A204.1 (cell line): Measurements from ENCODE around the gene KCNMB4.

ENCODE experiments used
- FAIRE-seq: peaks from 2 replicates; lab custom pipeline; 2012; peaks lifted over from hg19 to GRCh38; lab: Jason Lieb, UNC

Gene KCNMB4

GRCh38 chr12:70443062-70443673 lies 77.1 kb downstream of the KCNMB4 start:
- FAIRE-seq: no peak

GRCh38 chr12:70444903-70445302 lies 78.8 kb downstream of the KCNMB4 start:
- no peak for FAIRE-seq

- FAIRE-seq: no peak
These were observed 82.3 kb downstream of the KCNMB4 start for GRCh38 chr12:70448371-70448770.

GRCh38 chr12:70449074-70449752 lies 83.1 kb downstream of the KCNMB4 start:
- FAIRE-seq: no peak

- no peak for FAIRE-seq
These were observed 83.8 kb downstream of the KCNMB4 start for GRCh38 chr12:70449753-70450341.

GRCh38 chr12:70451528-70451927 lies 85.4 kb downstream of the KCNMB4 start:
- no peak for FAIRE-seq

- no peak for FAIRE-seq
These were observed 90.9 kb downstream of the KCNMB4 start for GRCh38 chr12:70456953-70457352.

- FAIRE-seq: no peak
These were observed 93.7 kb downstream of the KCNMB4 start for GRCh38 chr12:70459786-70460185.

- no peak for FAIRE-seq
These were observed 97.9 kb downstream of the KCNMB4 start for GRCh38 chr12:70463997-70464396.

GRCh38 chr12:70466753-70467152 lies 100.7 kb downstream of the KCNMB4 start:
- FAIRE-seq: no peak

GRCh38 chr12:70467476-70467875 lies 101.4 kb downstream of the KCNMB4 start:
- no peak for FAIRE-seq

- FAIRE-seq: no peak
These were observed 102.0 kb downstream of the KCNMB4 start for GRCh38 chr12:70467918-70468733.

- FAIRE-seq: no peak
These were observed 102.7 kb downstream of the KCNMB4 start for GRCh38 chr12:70468741-70469140.

- no peak for FAIRE-seq
These were observed 103.2 kb downstream of the KCNMB4 start for GRCh38 chr12:70469221-70469820.

- no peak for FAIRE-seq
These were observed 116.7 kb downstream of the KCNMB4 start for GRCh38 chr12:70482764-70483163.
